Adipose tissue (tissue), 3 donors: ENCODE results near the gene FXYD5. TPM values are rescaled to one million over a fixed set of nuclear protein-coding genes. Genes with fewer than 3 reads are reported as not detected.
"Not testable (repeated sequence)": the region's sequence is repeated elsewhere in the genome, so short reads cannot be mapped to it uniquely, and the experiment has no call there.

ENCODE experiments used
- H3K27ac ChIP-seq: one replicate; pipeline ENCODE4 v1.5.1; 2013; ENCODE audit warnings: low read depth, low read length
- WGBS, 3 donors: extraction: QIAGEN DNeasy Blood & Tissue Kit; methylation state at CpG; one replicate each; pipeline ENCODE4 v1.1.7; 2013; 5-methylcytosine and 5-hydroxymethylcytosine counted together
- polyA plus RNA-seq, 3 donors: library from polyadenylated mRNA; stranded (reverse); fragments of 200-250 nt; gene quantifications; one replicate each; pipeline ENCODE4 v1.2.3, GENCODE V29; 2013
- donor health status: healthy with polysubstance abuse.
- donor health status: Bipolar disorder and iron deficiency.
- donor health status: healthy.

Gene FXYD5
- polyA plus RNA-seq, 3 donors: 16.0 to 167 (median 93.9) TPM

- no peak overlapping the region for H3K27ac ChIP-seq
- 69 to 78% (median 70%) methylated on average over 7 of the region's 7 CpGs for WGBS, 3 donors
Observed at GRCh38 chr19:35146746-35147459, 7.6 kb upstream of the FXYD5 start.

- 90 to 92% (median 90%) methylated on average over 3 of the region's 3 CpGs for WGBS, 3 donors
Observed at GRCh38 chr19:35149463-35149862, 5.1 kb upstream of the FXYD5 start.

GRCh38 chr19:35150445-35150844 lies 4.1 kb upstream of the FXYD5 start:
- no peak overlapping the region for H3K27ac ChIP-seq
- 62 to 79% (median 71%) methylated on average over 2 of the region's 2 CpGs for WGBS, 3 donors

More at GRCh38 chr19:35149463-35149862, 5.1 kb upstream of the FXYD5 start:
- no peak overlapping the region for H3K27ac ChIP-seq

GRCh38 chr19:35151273-35152065 lies 3.1 kb upstream of the FXYD5 start:
- 78 to 89% (median 87%) methylated on average over 20 of the region's 20 CpGs for WGBS, 3 donors
- H3K27ac ChIP-seq: no peak overlapping the region

GRCh38 chr19:35153129-35153522 lies 1.4 kb upstream of the FXYD5 start:
- not testable (repeated sequence) for H3K27ac ChIP-seq
- 54 to 74% (median 67%) methylated on average over 10 of the region's 10 CpGs for WGBS, 3 donors

GRCh38 chr19:35153701-35154524 lies 622 bp upstream of the FXYD5 start:
- WGBS, 3 donors: 0 to 2% (median 1%) methylated on average over 28 to 36 of the region's 36 CpGs
- H3K27ac ChIP-seq: no peak overlapping the region

GRCh38 chr19:35155441-35155840 lies 906 bp downstream of the FXYD5 start:
- 9 to 27% (median 9%) methylated on average over 17 of the region's 17 CpGs for WGBS, 3 donors
- H3K27ac ChIP-seq: no peak overlapping the region

- H3K27ac ChIP-seq: no peak overlapping the region
- WGBS, 3 donors: 76 to 90% (median 87%) methylated on average over 6 of the region's 6 CpGs
Observed at GRCh38 chr19:35155981-35156672, 1.6 kb downstream of the FXYD5 start.

GRCh38 chr19:35156673-35157014 lies 2.1 kb downstream of the FXYD5 start:
- WGBS, 3 donors: 67 to 93% (median 93%) methylated on average over 7 of the region's 7 CpGs

GRCh38 chr19:35157431-35157830 lies 2.9 kb downstream of the FXYD5 start:
- 88 to 99% (median 99%) methylated on average over 4 of the region's 4 CpGs for WGBS, 3 donors
- H3K27ac ChIP-seq: no peak overlapping the region

More at GRCh38 chr19:35156673-35157014, 2.1 kb downstream of the FXYD5 start:
- no peak overlapping the region for H3K27ac ChIP-seq

GRCh38 chr19:35159606-35160005 lies 5.1 kb downstream of the FXYD5 start:
- 73 to 94% (median 89%) methylated on average over 8 of the region's 8 CpGs for WGBS, 3 donors

GRCh38 chr19:35160629-35161433 lies 6.3 kb downstream of the FXYD5 start:
- 84 to 96% (median 94%) methylated on average over 9 of the region's 9 CpGs for WGBS, 3 donors
- no peak overlapping the region for H3K27ac ChIP-seq

More at GRCh38 chr19:35159606-35160005, 5.1 kb downstream of the FXYD5 start:
- H3K27ac ChIP-seq: no peak overlapping the region

GRCh38 chr19:35161434-35161743 lies 6.9 kb downstream of the FXYD5 start:
- WGBS, 3 donors: 92 to 99% (median 92%) methylated on average over 2 of the region's 2 CpGs
- H3K27ac ChIP-seq: no peak overlapping the region

GRCh38 chr19:35162471-35163326 lies 8.2 kb downstream of the FXYD5 start:
- WGBS, 3 donors: 85 to 96% (median 85%) methylated on average over 6 of the region's 6 CpGs
- H3K27ac ChIP-seq: no peak overlapping the region

- H3K27ac ChIP-seq: no peak overlapping the region
- WGBS, 3 donors: 51 to 99% (median 88%) methylated on average over 2 of the region's 2 CpGs
Observed at GRCh38 chr19:35164418-35164817, 9.9 kb downstream of the FXYD5 start.

- no peak overlapping the region for H3K27ac ChIP-seq
- 67 to 75% (median 67%) methylated on average over 5 of the region's 5 CpGs for WGBS, 3 donors
Observed at GRCh38 chr19:35165200-35166058, 10.9 kb downstream of the FXYD5 start.
